HT-29 (cell line): ENCODE measurements around the gene MYO5A. TPM values are rescaled to one million over a fixed set of nuclear protein-coding genes. Genes with fewer than 3 reads are reported as not detected.
"Not testable (repeated sequence)": the region's sequence is repeated elsewhere in the genome, so short reads cannot be mapped to it uniquely, and the experiment has no call there.

Experiments used
- DNase-seq: peaks from one replicate; pipeline ENCODE4 v3.0.0-alpha.2; 2015; ENCODE audit warnings: low spot score
- total RNA-seq: library from RNA; depleted of rRNA; stranded (reverse); fragments of >200 nt; shearing (Covaris generic); gene quantifications from 2 replicates; pipeline ENCODE4 v1.2.3, GENCODE V29; 2014

Gene MYO5A
- total RNA-seq, 1 experiment from 2014 or later = 0.76 TPM

DNA sequence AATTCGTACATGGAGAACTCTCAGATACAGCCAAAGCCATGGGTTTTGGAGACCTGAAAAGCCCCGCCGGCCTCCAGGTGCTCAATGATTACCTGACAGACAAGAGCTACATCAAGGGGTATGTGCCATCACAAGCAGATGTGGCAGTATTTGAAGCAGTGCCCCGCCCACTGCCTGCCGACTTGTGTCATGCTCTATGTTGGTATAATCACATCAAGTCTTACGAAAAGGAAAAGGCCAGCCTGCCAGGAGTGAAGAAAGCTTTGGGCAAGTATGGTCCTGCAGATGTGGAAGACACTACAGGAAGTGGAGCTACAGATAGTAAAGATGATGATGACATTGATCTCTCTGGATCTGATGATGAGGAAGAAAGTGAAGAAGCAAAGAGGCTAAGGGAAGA, 23.5 kb downstream of the MYO5A start:
- DNase-seq = no peak

GRCh38 chr15:52503788-52504496, 24.7 kb downstream of the MYO5A start:
- no peak for DNase-seq

- no peak for DNase-seq
These were observed 26.1 kb downstream of the MYO5A start for GRCh38 chr15:52502608-52503007.

- no peak for DNase-seq
These were observed 29.2 kb downstream of the MYO5A start for GRCh38 chr15:52499506-52499905.

DNA sequence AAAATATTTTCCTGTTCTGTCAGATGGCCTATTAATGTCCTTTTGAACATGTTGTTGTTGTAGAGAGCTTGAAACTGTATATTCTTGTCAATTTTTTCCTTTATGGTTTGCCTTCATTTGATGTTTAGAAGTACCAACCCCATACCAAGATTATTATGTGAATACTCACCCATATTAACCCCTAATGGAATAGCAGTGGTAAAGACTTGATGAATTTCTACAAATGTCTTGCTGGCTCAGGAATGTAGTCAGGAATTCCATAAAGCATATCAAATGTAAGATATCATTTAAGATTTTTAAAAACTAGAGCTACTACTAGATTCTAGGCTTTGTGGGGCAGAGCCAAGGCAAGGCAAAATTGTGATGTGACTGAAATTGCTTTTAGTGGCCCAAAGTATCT, 30.0 kb downstream of the MYO5A start:
- DNase-seq = no peak

GRCh38 chr15:52496776-52497470, 31.8 kb downstream of the MYO5A start:
- no peak for DNase-seq

DNA sequence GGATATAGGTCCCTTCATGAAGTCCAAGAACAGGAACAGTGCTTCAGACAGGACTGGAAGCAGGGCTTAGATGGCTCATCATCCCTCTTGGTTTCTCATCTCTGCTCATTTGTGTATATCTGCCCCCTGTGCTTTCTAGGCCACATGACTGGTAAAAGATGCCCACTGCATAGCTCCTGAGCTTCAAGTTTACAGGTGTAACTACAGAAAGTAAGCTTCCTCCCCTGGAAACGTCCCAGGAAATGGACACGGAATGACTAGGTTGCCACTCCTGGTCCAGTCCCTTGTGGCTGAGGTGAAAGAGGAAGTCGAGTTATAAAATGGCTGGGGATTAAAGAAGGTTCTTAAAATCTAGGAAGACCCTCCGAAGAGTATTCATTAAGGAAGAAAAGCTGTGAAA, 32.5 kb downstream of the MYO5A start:
- no peak for DNase-seq

- no peak for DNase-seq
These were observed 33.6 kb downstream of the MYO5A start for GRCh38 chr15:52495125-52495524.

- DNase-seq = no peak
These were observed 34.7 kb downstream of the MYO5A start for GRCh38 chr15:52493968-52494367.

GRCh38 chr15:52492132-52492531, 36.5 kb downstream of the MYO5A start:
- DNase-seq = no peak

- DNase-seq = no peak
These were observed 37.2 kb downstream of the MYO5A start for GRCh38 chr15:52491472-52491871.

DNA sequence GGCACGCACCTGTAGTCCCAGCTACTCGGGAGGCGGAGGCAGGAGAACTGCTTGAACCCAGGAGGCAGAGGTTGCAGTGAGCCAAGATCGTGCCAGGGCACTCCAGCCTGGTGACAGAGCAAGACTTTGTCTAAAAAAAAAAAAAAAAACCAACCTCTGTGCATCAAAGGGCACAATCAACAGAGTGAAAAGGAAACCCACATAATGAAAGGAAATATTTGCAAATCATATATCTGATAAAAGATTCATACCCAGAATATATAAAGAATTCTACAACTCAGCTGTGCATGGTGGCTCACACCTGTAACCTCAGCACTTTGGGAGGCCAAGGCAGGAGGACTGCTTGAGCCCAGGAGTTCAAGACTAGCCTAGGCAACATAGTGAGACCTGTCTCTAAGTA, 39.2 kb downstream of the MYO5A start:
- DNase-seq = not testable (repeated sequence)

- DNase-seq = no peak
These were observed 39.9 kb downstream of the MYO5A start for GRCh38 chr15:52488830-52489229.

- no peak for DNase-seq
These were observed 42.4 kb downstream of the MYO5A start for GRCh38 chr15:52486003-52486996.

DNA sequence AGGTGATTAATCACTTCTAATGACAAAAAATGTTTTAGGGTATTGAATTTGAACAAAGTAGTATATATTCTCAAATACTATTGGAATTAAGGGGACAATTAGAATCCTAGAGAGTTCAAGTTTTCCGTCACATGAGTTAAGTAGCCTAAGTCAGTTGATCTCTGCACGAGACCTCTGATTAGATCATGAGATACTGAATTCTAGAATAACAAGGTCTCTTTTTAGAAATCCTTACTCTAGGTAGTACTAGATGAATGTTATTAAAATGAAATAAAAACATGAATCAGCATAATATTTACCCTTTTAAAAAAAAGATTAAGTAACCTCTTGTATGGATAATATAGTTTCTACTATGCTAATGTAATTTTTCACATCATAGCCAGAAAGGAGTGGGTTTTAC, 43.4 kb downstream of the MYO5A start:
- DNase-seq = no peak

DNA sequence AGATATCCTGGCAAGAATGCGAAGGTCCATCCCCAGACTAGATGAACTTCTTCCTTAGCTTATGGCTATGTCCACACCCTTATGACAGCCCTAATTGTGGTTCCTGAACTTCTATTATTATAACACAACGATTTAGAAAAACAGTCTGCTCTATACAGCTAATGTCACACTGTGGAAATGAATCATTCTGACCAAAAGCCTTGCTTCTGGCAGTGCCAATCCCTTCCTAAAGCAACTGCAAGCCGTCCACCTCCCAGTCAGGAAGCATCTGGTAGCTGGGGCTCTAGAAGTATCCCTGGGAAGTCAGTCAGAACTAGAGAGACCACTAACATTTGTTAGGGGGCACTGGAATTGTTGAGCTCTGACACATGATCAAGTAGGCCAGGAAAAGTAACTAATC, 45.0 kb downstream of the MYO5A start:
- no peak for DNase-seq

- DNase-seq = no peak
These were observed 46.8 kb downstream of the MYO5A start for GRCh38 chr15:52481915-52482314.

- DNase-seq = no peak
These were observed 47.7 kb downstream of the MYO5A start for GRCh38 chr15:52480990-52481389.

- DNase-seq = no peak
These were observed 62.0 kb downstream of the MYO5A start for GRCh38 chr15:52466716-52467115.

GRCh38 chr15:52466134-52466701, 62.5 kb downstream of the MYO5A start:
- DNase-seq = no peak

GRCh38 chr15:52464478-52464877, 64.2 kb downstream of the MYO5A start:
- DNase-seq = no peak

DNA sequence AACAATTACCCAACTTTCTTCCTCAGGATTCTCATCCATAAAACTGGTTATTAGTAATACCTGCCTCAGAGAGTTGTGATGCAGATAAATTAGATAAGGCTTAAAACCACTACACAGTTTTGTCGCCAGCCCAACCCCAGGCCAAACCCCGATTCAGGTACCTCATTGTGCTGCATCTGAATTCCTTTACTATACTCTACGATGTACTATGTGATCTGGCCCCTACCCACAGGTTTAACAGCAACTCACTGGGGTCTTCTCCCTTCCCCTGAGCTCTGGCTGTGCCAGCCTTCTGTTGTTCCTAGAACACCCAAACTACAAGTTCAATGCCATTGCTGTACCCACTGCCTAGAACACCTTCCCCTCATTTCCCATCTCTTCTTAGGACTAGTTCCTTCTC, 64.6 kb downstream of the MYO5A start:
- no peak for DNase-seq
